HepG2 (cell line): ENCODE measurements around the gene SYT9. TPM values are rescaled to one million over a fixed set of nuclear protein-coding genes. Genes with fewer than 3 reads are reported as not detected.

Source experiments
- ATAC-seq: fragments of 200-7000 bp; cut with Tn5 transposase; 3 replicates; pipeline ENCODE4 v1.9.1; 2020; ENCODE audit warnings: mild to moderate bottlenecking, moderate library complexity
- BruUV-seq: library from RNA; stranded (reverse); fragments of 400-500 nt; replicated peaks from 2 replicates; lab custom pipeline; 2021; lab: Mats Ljungman, UMichigan
- CTCF ChIA-PET: fragments of 300-600 bp; formaldehyde crosslinking; extraction: SDS; loops from one replicate; lab custom pipeline; 2021; ENCODE audit warnings: low total read pairs, inconsistent platforms, low intra/inter-chr PET ratio; lab: Yijun Ruan, JAX
- POLR2A ChIA-PET: fragments of 350-600 bp; sonication (Branson Sonifier 250); formaldehyde crosslinking; loops from one replicate; lab custom pipeline; 2020; ENCODE audit warnings: antibody characterized with exemption, inconsistent platforms; lab: Yijun Ruan, JAX
- DNase-seq: peaks from one replicate; pipeline ENCODE4 v3.0.0-alpha.2; 2015; ENCODE audit warnings: low spot score
- FAIRE-seq: peaks from 3 replicates; lab custom pipeline; 2011; peaks lifted over from hg19 to GRCh38; lab: Jason Lieb, UNC
- H2AFZ ChIP-seq: one replicate; pipeline ENCODE4 v1.6.1; 2011; ENCODE audit warnings: low read length, inconsistent platforms
- H3K27ac ChIP-seq: fragments of 300-600 bp; 3 replicates; pipeline ENCODE4 v1.8.0; 2011; ENCODE audit warnings: mixed run types, mild to moderate bottlenecking, mixed read lengths, low read length, inconsistent platforms; ENCODE audit not compliant: insufficient read depth; ENCODE audit errors: extremely low read length
- H3K27me3 ChIP-seq, 2 experiments: fragments of 200-600 bp in 1 of 2; 2 replicates in 1 of 2; 3 replicates in 1 of 2; pipeline versions ENCODE4 v1.6.0 to v1.8.0; 2011; ENCODE audit warnings: low read length in 2 of 2, mild to moderate bottlenecking in 2 of 2, moderate library complexity in 2 of 2, inconsistent platforms in 1 of 2; ENCODE audit not compliant: insufficient read depth in 2 of 2, control insufficient read depth in 1 of 2
- H3K36me3 ChIP-seq, 2 experiments: fragments of 200-600 bp in 1 of 2; replicated peaks in 1 of 2; 2 replicates in 1 of 2; 3 replicates in 1 of 2; pipeline versions ENCODE4 v1.5.1 to v1.8.0; 2011; ENCODE audit warnings: low read length in 2 of 2, inconsistent platforms in 1 of 2; ENCODE audit not compliant: insufficient read depth in 2 of 2, control insufficient read depth in 1 of 2
- H3K4me1 ChIP-seq: 2 replicates; pipeline ENCODE4 v1.5.1; 2012; ENCODE audit warnings: low read length, inconsistent platforms; ENCODE audit not compliant: insufficient read depth
- H3K4me2 ChIP-seq: 2 replicates; pipeline ENCODE4 v1.6.0; 2011; ENCODE audit warnings: low read depth, low read length, inconsistent platforms
- H3K4me3 ChIP-seq, 3 experiments: fragments of 200-600 bp in 1 of 3; sonication (generic), shearing (Covaris generic) in 1 of 3; replicated peaks in 1 of 3; 2 replicates each; pipeline ENCODE4 v1.5.1; 2011 to 2016; ENCODE audit warnings: low read length in 3 of 3, inconsistent platforms in 2 of 3, low read depth in 2 of 3, mild to moderate bottlenecking in 2 of 3, control low read depth in 1 of 3, mixed read lengths in 1 of 3; ENCODE audit not compliant: insufficient read depth in 1 of 3
- H3K79me2 ChIP-seq: one replicate; pipeline ENCODE4 v1.6.1; 2011; ENCODE audit warnings: low read length, inconsistent platforms; ENCODE audit not compliant: insufficient read depth
- H3K9ac ChIP-seq: 2 replicates; pipeline ENCODE4 v1.6.0; 2011; ENCODE audit warnings: mild to moderate bottlenecking, low read depth, low read length, inconsistent platforms; ENCODE audit not compliant: insufficient read depth
- H3K9me3 ChIP-seq: 2 replicates; pipeline ENCODE4 v1.5.1; 2012; ENCODE audit warnings: mild to moderate bottlenecking, low read length
- H4K20me1 ChIP-seq: 2 replicates; pipeline ENCODE4 v1.6.0; 2011; ENCODE audit warnings: inconsistent platforms, mild to moderate bottlenecking, low read length, moderate library complexity; ENCODE audit not compliant: insufficient read depth
- CSRNP2 ChIP-seq: sonication (generic); formaldehyde crosslinking; conservative IDR thresholded peaks from 2 replicates; pipeline ENCODE4 v1.8.0; 2022; ENCODE audit warnings: low read depth, missing genetic modification reagents
- CTCF ChIP-seq: sonication (generic); formaldehyde crosslinking; IDR thresholded peaks from 2 replicates; pipeline ENCODE4 v1.5.0; 2020; ENCODE audit warnings: mild to moderate bottlenecking, missing genetic modification reagents, moderate library complexity
- FOXA1 ChIP-seq, 2 experiments: fragments of 450-650 bp in 1 of 2; sonication (generic) in 1 of 2; formaldehyde crosslinking in 1 of 2; IDR thresholded peaks; 2 replicates each; pipeline versions ENCODE4 v1.4.0 to v1.6.1; 2016 to 2020; ENCODE audit warnings: missing genetic modification reagents in 1 of 2
- ZNF781 ChIP-seq: sonication (generic); formaldehyde crosslinking; IDR thresholded peaks from 2 replicates; pipeline ENCODE4 v1.5.1; 2020; ENCODE audit warnings: borderline replicate concordance, mild to moderate bottlenecking, missing genetic modification reagents; ENCODE audit errors: not compliant biosample characterization
- WGBS: methylation state at CpG from one replicate; pipeline ENCODE4 v1.1.6; 2017; ENCODE audit warnings: low lambda C conversion rate; 5-methylcytosine and 5-hydroxymethylcytosine counted together
- in situ Hi-C: cut with HindIII; loops from 2 replicates; pipeline ENCODE4 v1.10.0; 2017; ENCODE audit warnings: low pct_unique_long_range_greater_than_20kb; ENCODE audit not compliant: extremely low pct_ligation_motif_present
- intact Hi-C: fragments of 100-400 bp; cut with micrococcal nuclease; formaldehyde crosslinking; loops from one replicate; pipeline ENCODE4 v1.10.0; 2022; ENCODE audit not compliant: unreplicated experiment
- polyA plus RNA-seq, 8 experiments: library from polyadenylated mRNA; depleted of rRNA in 3 of 8; stranded (reverse) in 7 of 8; unstranded in 1 of 8; fragments of >200 nt; fragmentation: Illumina TruSeq in 4 of 8; extraction: Trizol in 4 of 8; gene quantifications; 2 replicates each; pipeline versions ENCODE4 v1.2.1 to v1.2.3, GENCODE V29; 2011 to 2016; ENCODE audit warnings: low read depth in 4 of 8, missing spikeins in 1 of 8, mixed read lengths in 1 of 8; ENCODE audit not compliant: insufficient read depth in 1 of 8
- total RNA-seq, 5 experiments: library from RNA; depleted of rRNA; stranded (reverse); fragments of >200 nt; fragmentation: Illumina TruSeq; extraction: Trizol; gene quantifications; 2 replicates each; pipeline ENCODE4 v1.2.3, GENCODE V29; 2016; ENCODE audit warnings: low read depth in 1 of 5

Gene SYT9
- total and polyA plus RNA-seq, 2 of the 13 experiments (the other 11 are each of a cell fraction or from before 2014, with no cell fraction given), result not detected

GRCh38 chr11:7445564-7445963, 193.9 kb downstream of the SYT9 start (continued):
- TF ChIP-seq ZNF781 (CRISPR knock-in tag), result no peak
- TF ChIP-seq FOXA1 (IDR thresholded peaks at IDR 0.05), result no peak
- TF ChIP-seq FOXA1 (CRISPR knock-in tag; IDR thresholded peaks at IDR 0.05), result no peak

GRCh38 chr11:7448201-7448600, 196.5 kb downstream of the SYT9 start:
- Histone ChIP-seq H3K4me2 (no peak overlapping the region), H3K4me3 (no peak overlapping the region), H3K36me3 (no peaks in the 10 kb centered on the region), H3K4me1 (no peaks in the 10 kb centered on the region), H2AFZ (no peak overlapping the region), H3K9ac (no peak overlapping the region), H3K79me2 (no peaks in the 10 kb centered on the region), H3K9me3 (no peaks in the 10 kb centered on the region), H3K27me3 (peaks cover 0 to 4% of the 10 kb centered on the region in 2 experiments; a peak in 1 of 5 replicates), H3K27ac (no peak overlapping the region), H4K20me1 (no peaks in the 10 kb centered on the region)
- 0 out of 2 replicates have a peak, but pooled peaks have one; percentile 17 for TF ChIP-seq CTCF (CRISPR knock-in tag)
- no peak for TF ChIP-seq CSRNP2 (CRISPR knock-in tag)
- BruUV-seq, result no TSS peak
- 0 out of 3 replicates have a peak, but pooled peaks have one; percentile 23 for ATAC-seq
- WGBS, result 74% methylated on average over 9 of the region's 12 CpGs
- ChIA-PET CTCF (no interaction called here), POLR2A (no interaction called here)
- in situ Hi-C loops (loop anchor here (5.0 to 10.0 kb wide), 2 partner anchors 96 to 353 kb away; no protein-coding TSS in a partner anchor), intact Hi-C loops (no loop called here)
- no peak for DNase-seq
- no peak for FAIRE-seq
